Kasumi-1 (cell line): ENCODE data around the gene LONRF3.
"Not testable (repeated sequence)": the region's sequence is repeated elsewhere in the genome, so short reads cannot be mapped to it uniquely, and the experiment has no call there.

ENCODE experiments used
- DNase-seq, 2 experiments: peaks; one replicate each; lab custom pipeline; 2025; lab: John Stamatoyannopoulos, UW

Gene LONRF3

GRCh38 chrX:118988911-118989310 lies 14.5 kb downstream of the LONRF3 start:
- DNase-seq = no peak

DNA sequence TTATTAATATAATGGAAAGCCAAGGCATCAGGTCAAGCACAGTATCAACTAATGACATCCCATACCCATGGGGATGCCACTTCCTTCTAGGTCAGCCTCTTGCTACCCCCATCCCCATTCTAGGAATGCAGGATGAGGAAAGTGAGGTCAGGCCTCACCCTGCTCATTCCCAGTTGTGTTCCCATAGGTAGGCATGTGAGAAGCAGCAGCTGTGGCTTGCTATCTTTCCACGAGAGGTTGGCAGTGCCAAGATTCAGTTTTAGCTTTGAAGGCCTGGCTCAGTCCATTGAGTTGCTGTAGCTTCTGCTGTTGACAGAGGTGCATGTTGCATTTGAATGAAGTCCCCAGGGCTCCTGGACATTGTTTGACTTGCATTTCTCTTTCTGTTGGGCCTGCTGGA lies 15.5 kb downstream of the LONRF3 start:
- DNase-seq = no peak

GRCh38 chrX:118990512-118991227 lies 16.3 kb downstream of the LONRF3 start:
- no peak for DNase-seq

- DNase-seq = not testable (repeated sequence)
These were observed 18.2 kb downstream of the LONRF3 start for GRCh38 chrX:118992441-118993121.

DNA sequence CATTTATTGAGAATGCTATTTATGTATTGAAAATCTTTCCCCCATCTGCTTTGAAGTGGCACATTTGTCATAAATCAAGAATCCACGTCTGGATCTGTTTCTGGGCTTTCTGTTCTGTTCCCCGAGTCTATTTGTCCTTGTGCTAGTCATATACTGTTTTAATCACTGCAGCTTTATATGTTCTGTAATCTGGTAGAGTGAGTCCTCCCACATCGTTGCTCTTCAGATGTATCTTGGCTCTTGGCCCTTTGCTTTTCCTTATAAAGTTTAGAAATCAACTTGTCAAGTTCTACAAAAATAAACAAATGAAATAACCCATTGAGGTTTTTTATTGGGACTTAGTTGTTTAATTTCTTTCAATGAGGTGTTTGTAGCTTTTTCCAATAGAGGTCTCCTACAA lies 29.0 kb downstream of the LONRF3 start:
- DNase-seq = no peak

DNA sequence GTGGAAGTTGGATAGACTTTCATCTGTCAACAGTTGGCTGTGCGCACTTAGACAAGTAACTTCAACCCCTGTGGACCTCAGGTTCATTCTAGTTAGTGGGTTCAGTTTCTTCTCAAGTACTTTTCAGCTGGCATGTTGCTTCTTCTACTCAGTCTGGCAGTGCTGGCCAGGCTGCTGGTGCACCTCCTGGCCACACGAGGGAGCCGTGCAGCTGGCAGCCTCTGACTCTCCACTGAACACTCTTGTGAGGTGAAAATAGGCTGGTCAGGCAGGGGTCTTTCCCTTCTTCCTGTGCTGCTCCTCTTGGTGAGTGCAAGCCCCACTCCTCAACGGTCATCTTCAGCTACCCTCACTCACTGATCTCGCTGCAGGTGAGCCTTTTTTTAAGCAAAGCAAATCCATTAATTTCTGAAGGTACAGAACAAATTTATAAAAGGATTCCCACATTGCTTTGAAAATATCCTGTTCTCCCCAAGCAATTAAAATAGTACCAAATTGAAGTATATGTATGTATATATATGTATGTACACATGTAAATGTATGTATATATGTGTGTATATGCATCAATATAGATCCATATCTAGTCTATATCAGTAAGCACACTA lies 30.6 kb downstream of the LONRF3 start:
- peak; percentile 23 to 42 for DNase-seq

- DNase-seq = no peak
These were observed 32.9 kb downstream of the LONRF3 start for GRCh38 chrX:119007189-119007770.

DNA sequence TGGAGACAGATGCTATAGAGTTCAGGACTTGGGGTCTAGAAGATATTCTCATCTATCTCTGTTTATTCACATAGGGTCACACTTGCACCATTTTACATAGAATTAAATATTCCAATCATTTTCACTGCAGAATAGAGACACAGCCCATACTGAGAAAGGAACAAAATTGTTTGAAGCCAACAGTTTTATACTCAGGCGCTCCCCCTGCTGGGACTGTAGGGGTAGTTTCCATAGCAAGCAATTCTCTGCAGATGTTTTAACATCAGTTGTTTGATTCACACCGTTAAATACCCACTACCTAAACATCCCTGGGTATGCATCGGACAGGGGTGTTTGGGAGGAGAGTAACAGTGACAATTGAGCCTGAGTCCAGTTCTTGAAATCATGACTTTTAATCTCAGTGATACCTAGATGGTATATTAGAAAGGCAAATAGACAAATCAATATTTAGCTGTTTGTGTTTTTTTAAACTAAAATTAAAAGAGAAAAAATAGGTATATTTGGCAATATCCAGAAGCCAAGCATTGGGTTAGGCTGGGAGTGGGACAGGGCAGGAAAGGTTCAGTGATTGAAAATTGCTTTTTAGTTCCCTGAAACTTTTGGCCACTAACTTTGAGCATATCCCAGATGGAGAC lies 33.8 kb downstream of the LONRF3 start:
- peak; percentile 22 to 53 for DNase-seq

DNA sequence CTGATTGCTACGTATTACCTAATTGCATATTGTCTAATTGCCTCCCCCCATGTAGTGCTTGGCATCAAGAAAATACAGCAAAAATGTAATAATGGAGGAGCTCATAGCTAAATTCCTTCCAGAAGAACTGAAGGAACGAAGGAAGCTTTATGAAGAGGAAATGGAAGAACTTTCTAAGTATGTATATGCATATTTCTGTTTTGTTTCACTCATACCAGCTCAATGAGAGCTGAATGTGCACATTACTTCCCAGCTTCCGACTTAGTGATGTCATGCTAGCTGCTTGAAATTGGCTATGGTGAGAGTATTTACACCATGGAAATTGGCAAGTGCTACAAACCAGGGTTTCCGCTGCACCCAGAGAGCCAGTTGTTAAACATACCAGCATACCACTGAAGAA lies 34.7 kb downstream of the LONRF3 start:
- no peak for DNase-seq

DNA sequence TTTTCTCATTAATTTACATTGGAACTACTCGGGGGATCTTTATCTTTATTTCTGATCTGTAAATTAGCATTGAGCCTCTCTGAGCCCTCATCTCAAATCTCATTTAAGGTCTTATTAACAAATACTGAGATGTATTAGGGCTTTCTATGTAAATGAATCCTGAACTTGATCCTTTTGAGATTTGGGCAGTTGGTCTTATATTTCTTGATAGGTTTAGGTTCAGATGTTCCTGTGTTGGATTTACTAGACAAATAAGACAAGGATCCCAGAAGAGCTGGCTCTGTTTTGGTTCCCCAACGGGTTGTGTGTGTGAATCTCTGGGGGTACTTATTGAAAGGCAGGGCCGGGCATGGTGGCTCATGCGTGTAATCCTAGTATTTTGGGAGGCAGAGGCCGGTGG lies 36.1 kb downstream of the LONRF3 start:
- DNase-seq = no peak

DNA sequence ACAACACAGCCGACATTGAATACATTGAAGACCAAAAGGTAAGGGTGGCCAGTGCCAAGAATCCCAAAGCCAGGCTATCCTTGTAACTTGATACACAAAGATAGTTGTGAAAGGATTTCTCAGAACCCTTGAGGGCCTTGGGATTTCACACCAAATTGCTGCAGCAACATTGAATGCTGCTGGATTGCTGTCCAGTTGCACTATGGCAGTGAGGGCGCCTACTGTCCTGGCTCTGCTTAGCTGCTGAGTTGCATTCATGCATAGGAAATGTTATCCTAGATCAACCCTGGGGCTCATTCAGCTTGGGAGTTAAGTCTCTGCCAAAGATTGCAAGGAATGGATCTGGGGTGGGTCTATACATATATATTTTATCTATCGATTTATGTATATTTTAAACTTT lies 38.7 kb downstream of the LONRF3 start:
- DNase-seq = no peak

GRCh38 chrX:119015407-119016237 lies 41.2 kb downstream of the LONRF3 start:
- DNase-seq = peak; percentile 23 to 37

GRCh38 chrX:119017077-119017476 lies 42.7 kb downstream of the LONRF3 start:
- DNase-seq = no peak

- DNase-seq = no peak
These were observed 51.5 kb downstream of the LONRF3 start for GRCh38 chrX:119025900-119026299.

- DNase-seq = not testable (repeated sequence)
These were observed 51.9 kb downstream of the LONRF3 start for GRCh38 chrX:119026344-119026743.

- DNase-seq = not testable (repeated sequence)
These were observed 53.7 kb downstream of the LONRF3 start for GRCh38 chrX:119027960-119028732.

- DNase-seq = peak in 1 of 2 experiments; percentile 2
These were observed 54.4 kb downstream of the LONRF3 start for GRCh38 chrX:119028733-119029330.

DNA sequence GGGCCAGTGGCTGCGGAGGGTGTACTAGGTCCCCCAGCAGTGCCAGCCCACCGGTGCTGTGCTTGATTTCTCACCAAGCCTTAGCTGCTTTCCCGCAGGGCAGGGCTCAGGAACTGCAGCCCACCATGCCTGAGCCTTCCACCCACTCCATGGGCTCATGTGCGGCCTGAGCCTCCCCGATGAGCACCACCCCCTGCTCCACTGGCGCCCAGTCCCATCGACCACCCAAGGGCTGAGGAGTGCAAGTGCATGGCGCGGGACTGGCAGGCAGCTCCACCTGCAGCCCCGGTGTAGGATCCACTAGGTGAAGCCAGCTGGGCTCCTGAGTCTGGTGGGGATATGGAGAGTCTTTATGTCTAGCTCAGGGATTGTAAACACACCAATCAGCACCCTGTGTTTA lies 55.2 kb downstream of the LONRF3 start:
- DNase-seq = not testable (repeated sequence)

GRCh38 chrX:119030990-119031389 lies 56.6 kb downstream of the LONRF3 start:
- no peak for DNase-seq
